BLaER1 treated with 17β-estradiol and CSF1 and Interleukin-3, amounts not matched to agents 10 nM and 100 nM (cell line): ENCODE measurements around the gene BRMS1L.
"Not testable (repeated sequence)": the region's sequence is repeated elsewhere in the genome, so short reads cannot be mapped to it uniquely, and the experiment has no call there.

Source experiments
- H3K27ac ChIP-seq, 11 experiments: shearing (Covaris generic); formaldehyde crosslinking; 2 replicates each; pipeline ENCODE4 v1.8.1; 2022
- H3K27me3 ChIP-seq, 11 experiments: shearing (Covaris generic); formaldehyde crosslinking; 2 replicates each; pipeline ENCODE4 v1.8.1; 2022
- H3K36me3 ChIP-seq, 11 experiments: shearing (Covaris generic); formaldehyde crosslinking; 2 replicates each; pipeline ENCODE4 v1.8.1; 2022
- H3K4me1 ChIP-seq, 10 experiments: shearing (Covaris generic); formaldehyde crosslinking; 2 replicates each; pipeline ENCODE4 v1.8.1; 2022
- H3K4me2 ChIP-seq, 11 experiments: shearing (Covaris generic); formaldehyde crosslinking; 2 replicates each; pipeline ENCODE4 v1.8.1; 2022
- H3K4me3 ChIP-seq, 10 experiments: shearing (Covaris generic); formaldehyde crosslinking; 2 replicates each; pipeline ENCODE4 v1.8.1; 2022
- H3K9ac ChIP-seq, 11 experiments: shearing (Covaris generic); formaldehyde crosslinking; 2 replicates each; pipeline ENCODE4 v1.8.1; 2022
- H3K9me3 ChIP-seq, 11 experiments: shearing (Covaris generic); formaldehyde crosslinking; replicated peaks in 1 of 11; 2 replicates each; pipeline ENCODE4 v1.8.1; 2022
- H4K20me1 ChIP-seq, 11 experiments: shearing (Covaris generic); formaldehyde crosslinking; 2 replicates each; pipeline ENCODE4 v1.8.1; 2022
- Cebpa-rat ChIP-seq, 11 experiments: shearing (Covaris generic); IDR thresholded peaks; 2 replicates each; pipeline ENCODE4 v1.8.1; 2022

Gene BRMS1L

DNA sequence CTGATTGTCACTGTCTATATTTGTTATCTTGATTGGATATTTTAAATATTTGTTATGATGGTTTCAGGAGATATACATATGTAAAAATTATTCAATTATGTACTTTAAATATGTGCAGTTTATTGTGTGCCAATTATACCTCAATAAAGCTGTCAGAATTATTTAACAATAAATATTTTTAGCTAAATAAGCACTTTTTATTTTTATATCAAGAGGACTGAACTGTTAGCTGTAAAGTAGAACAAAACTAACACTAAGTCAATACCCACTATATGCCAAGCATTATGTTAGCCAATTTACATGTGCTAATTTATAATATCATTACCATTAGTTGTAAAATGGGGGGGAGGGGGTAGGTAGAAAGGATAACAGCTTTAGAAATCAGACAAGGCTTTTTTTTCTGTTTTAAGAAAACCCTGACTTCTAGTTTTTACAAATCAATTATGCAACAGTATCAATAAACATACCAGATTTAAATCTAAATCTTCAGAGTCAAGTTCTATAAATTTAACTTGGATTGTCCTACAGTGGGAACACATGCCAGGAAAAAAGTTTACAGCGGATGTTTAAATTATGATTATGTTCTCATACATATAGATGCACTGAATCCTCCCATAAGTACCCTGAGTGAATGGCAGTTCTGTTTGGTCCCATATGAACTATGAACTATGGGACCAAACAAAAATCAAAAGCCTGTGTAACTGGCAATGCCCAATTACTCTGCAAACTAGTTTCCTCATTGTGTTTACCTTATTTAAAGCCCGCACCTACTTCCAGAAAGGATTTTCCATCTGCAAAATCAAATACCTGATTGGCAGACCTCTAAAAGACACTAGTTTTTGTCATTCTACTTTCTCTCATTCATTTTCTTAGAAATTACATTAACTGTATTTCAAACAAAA is 19.9 kb upstream of the BRMS1L start:
- TF ChIP-seq Cebpa-rat (IDR thresholded peaks at IDR 0.05): no peak
- peaks cover 13 to 27% (median 19%) of the 10 kb centered on the region in 10 experiments for H3K4me1 ChIP-seq
- H3K27me3 ChIP-seq: no peaks in the 10 kb centered on the region
- no peak overlapping the region; a peak in 1 of 22 replicates for H3K9ac ChIP-seq
- H4K20me1 ChIP-seq: peaks cover 0 to 26% (median 6%) of the 10 kb centered on the region in 11 experiments; a peak in 7 of 22 replicates
- no peak overlapping the region for H3K4me3 ChIP-seq
- peaks cover 0 to 11% (median 0%) of the 10 kb centered on the region in 11 experiments; a peak in 1 of 22 replicates for H3K36me3 ChIP-seq
- peak overlapping the region in 7 of 11 experiments; percentile 12 to 92 (median 77); a peak in 6 of 22 replicates for H3K4me2 ChIP-seq
- no peak overlapping the region for H3K27ac ChIP-seq
- no peaks in the 10 kb centered on the region for H3K9me3 ChIP-seq

DNA sequence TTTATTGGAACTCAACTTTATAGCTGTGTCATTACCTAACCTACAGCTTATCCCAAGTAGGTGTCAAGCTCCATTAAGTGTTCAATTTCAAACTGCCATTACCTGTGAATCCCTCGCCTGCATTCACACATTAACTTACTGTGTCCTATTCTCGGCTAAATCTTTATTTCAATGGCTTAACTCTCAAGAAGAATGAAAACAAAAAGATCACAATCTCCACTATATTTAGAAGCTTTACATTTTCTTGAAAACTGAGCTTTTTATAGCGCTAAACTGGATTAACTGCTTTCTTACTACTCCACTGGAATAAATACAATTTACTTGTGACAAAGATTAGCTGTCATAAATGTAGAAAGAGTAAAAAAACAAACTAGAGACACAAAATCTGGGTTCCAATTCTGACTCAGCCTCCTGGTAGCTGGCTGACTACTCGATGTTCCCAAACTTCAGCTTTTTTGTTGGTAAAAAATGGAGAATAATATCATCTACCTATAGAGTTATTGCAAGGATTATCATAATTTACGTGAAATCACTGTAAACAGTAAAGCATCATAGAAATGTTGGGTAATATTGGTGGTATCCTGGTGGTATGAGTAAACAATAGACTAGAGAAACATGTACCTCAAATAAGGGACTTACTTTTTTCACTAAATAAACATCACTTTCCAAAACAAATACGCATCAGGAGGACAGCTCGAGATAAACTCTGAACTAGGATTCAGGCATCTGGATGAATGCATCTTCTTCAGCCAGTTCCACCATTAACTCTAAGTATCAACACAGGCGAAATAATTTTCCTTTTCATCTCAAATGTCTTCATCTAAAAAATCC is 18.8 kb upstream of the BRMS1L start:
- Histone ChIP-seq H3K27me3 (no peaks in the 10 kb centered on the region), H3K4me1 (peaks cover 13 to 27% (median 19%) of the 10 kb centered on the region in 10 experiments), H4K20me1 (peaks cover 0 to 26% (median 6%) of the 10 kb centered on the region in 11 experiments; a peak in 6 of 22 replicates), H3K9ac (peak overlapping the region in 3 of 11 experiments; percentile 84 to 91 (median 86); a peak in 3 of 22 replicates), H3K27ac (no peak overlapping the region), H3K36me3 (peaks cover 0 to 11% (median 0%) of the 10 kb centered on the region in 11 experiments; a peak in 1 of 22 replicates), H3K9me3 (peaks cover 0 to 3% (median 0%) of the 10 kb centered on the region in 11 experiments; a peak in 1 of 22 replicates), H3K4me2 (peak overlapping the region; percentile 77 to 92 (median 87)), H3K4me3 (peak overlapping the region; percentile 72 to 91 (median 80); a peak in 18 of 20 replicates)
- no peak for TF ChIP-seq Cebpa-rat (IDR thresholded peaks at IDR 0.05)

DNA sequence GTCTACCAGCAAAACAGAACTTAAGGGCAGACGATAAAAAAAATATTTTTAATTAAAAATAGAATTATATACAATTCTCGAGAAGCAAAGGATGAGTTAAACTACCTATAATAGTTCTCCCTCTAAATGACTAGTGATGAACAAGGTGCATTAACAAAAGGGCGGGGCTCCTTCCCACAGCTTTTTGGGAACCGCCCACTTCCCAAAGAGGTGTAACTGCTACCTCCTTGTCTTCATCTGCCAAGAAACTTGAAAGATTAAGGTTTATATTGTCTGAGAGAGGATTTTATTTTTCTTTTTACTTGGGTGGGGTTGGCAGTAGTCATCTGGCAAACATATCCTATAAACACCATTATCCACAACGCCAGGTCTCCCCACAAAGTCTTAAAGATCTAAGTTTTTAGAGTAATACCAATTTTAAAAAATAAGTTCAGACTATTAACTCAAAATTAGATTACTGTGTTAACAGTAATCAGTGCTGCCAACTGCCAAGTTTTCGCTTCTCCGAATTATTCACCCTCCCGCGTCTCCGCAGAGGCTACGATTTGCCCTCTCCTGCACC is 18.0 kb upstream of the BRMS1L start:
- H4K20me1 ChIP-seq: peaks cover 0 to 21% (median 6%) of the 10 kb centered on the region in 11 experiments; a peak in 6 of 22 replicates
- H3K4me3 ChIP-seq: peak overlapping the region; percentile 72 to 91 (median 80)
- H3K27me3 ChIP-seq: no peaks in the 10 kb centered on the region
- H3K9ac ChIP-seq: peak overlapping the region; percentile 82 to 91 (median 84)
- H3K4me1 ChIP-seq: peaks cover 13 to 27% (median 19%) of the 10 kb centered on the region in 10 experiments
- H3K36me3 ChIP-seq: peaks cover 0 to 5% (median 0%) of the 10 kb centered on the region in 11 experiments; a peak in 1 of 22 replicates
- H3K4me2 ChIP-seq: peak overlapping the region; percentile 77 to 92 (median 87)
- no peak for TF ChIP-seq Cebpa-rat (IDR thresholded peaks at IDR 0.05)
- H3K27ac ChIP-seq: peak overlapping the region; percentile 78 to 86 (median 82)
- H3K9me3 ChIP-seq: peaks cover 0 to 4% (median 0%) of the 10 kb centered on the region in 11 experiments; a peak in 1 of 22 replicates

DNA sequence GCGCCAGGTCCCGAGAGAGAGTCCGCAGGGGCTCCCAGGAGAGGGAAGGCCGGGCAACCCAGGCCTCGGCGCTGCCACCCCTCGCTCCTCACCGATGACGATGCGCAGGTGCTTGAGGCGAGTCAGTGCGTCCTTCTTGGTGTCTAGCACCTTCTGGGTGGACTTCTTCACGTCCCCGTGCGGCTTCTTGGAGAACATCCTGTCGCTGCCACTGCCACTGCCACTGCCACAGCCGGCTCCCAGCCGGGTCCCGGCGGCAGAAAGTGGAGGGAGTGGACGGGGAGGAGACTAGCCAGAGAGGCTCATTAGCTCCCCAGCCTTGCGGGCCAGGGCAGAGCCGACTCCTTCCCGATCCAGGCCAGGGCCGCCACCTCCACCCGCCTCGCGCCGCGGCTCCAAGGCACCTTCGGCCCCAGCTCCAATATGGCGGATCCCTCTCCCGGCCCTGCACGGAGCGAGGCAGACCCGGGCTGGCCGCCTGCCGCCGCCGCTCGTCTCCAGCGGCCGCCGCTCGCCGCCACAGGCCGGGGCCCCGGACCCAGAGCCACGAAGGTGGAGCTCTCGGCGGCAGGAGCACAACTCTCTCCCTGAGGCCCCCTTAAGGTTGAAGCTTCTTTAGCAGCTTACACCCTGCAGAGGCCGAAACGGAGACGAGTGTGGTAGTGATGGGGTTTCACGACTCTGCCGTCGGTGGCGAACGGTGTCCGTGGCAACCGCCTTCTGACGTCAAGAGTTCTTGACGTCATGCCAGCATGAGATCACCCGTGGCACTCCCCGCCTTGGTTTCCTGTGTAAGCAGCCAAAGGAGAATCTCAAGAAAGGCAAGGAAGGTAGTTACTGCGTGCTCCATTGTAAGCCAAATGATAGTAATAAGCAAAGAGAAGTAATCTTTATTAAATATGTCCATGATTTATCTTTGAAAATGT is 17.2 kb upstream of the BRMS1L start, which contains the start of gene RALGAPA1:
Gene RALGAPA1 (minus strand): TSS at position 658 of the 926 bp plus-strand sequence. CDS start 460 bp downstream, at position 198.
- peak within 1 kb of the TSS; percentile 72 to 91 (median 80) for H3K4me3 ChIP-seq
- peaks cover 13 to 27% (median 19%) of the 10 kb centered on the region in 10 experiments for H3K4me1 ChIP-seq
- H3K27me3 ChIP-seq: not testable (repeated sequence)

DNA sequence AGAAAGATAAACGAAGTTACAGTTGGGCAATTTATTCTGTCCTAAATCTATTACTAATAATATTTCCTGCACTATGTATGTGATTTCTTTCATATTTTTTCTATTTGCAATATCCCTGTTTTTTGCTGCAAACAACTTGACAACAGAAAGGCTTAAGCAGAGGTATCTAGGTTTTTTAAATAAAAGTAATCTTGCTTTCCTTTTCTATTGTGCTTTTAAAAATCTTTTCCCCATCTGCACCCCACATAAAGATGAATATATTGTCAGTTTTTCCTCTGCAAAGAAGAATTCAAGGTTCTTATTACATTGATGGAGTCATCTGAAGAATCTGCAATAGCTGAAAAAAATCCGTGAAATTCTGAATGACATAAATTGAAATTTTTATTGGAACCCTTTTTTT is 16.5 kb upstream of the BRMS1L start:
- H3K4me3 ChIP-seq: peak overlapping the region; percentile 72 to 91 (median 80); a peak in 16 of 20 replicates
- peaks cover 0 to 4% (median 0%) of the 10 kb centered on the region in 11 experiments; a peak in 1 of 22 replicates for H3K9me3 ChIP-seq
- no peak overlapping the region; a peak in 1 of 22 replicates for H3K9ac ChIP-seq
- peak overlapping the region in 2 of 11 experiments; percentile 79 to 82; a peak in 3 of 22 replicates for H3K27ac ChIP-seq
- H3K4me2 ChIP-seq: peak overlapping the region in 9 of 11 experiments; percentile 3 to 92 (median 34); a peak in 13 of 22 replicates
- no peaks in the 10 kb centered on the region for H3K27me3 ChIP-seq
- no peak for TF ChIP-seq Cebpa-rat (IDR thresholded peaks at IDR 0.05)
- no peaks in the 10 kb centered on the region; a peak in 1 of 22 replicates for H3K36me3 ChIP-seq
- H4K20me1 ChIP-seq: peaks cover 0 to 21% (median 6%) of the 10 kb centered on the region in 11 experiments; a peak in 6 of 22 replicates
- H3K4me1 ChIP-seq: peaks cover 13 to 27% (median 19%) of the 10 kb centered on the region in 10 experiments

More for the DNA sequence above, 17.2 kb upstream of the BRMS1L start, which contains the start of gene RALGAPA1:
- Histone ChIP-seq H3K9ac (peak within 1 kb of the TSS; percentile 82 to 91 (median 84)), H3K27ac (peak within 1 kb of the TSS; percentile 78 to 86 (median 82)), H3K4me2 (peak within 1 kb of the TSS; percentile 77 to 92 (median 87)), H4K20me1 (peaks cover 0 to 21% (median 6%) of the 10 kb centered on the region in 11 experiments; a peak in 6 of 22 replicates)
- H3K36me3 ChIP-seq, H3K9me3 ChIP-seq: not testable (repeated sequence)

DNA sequence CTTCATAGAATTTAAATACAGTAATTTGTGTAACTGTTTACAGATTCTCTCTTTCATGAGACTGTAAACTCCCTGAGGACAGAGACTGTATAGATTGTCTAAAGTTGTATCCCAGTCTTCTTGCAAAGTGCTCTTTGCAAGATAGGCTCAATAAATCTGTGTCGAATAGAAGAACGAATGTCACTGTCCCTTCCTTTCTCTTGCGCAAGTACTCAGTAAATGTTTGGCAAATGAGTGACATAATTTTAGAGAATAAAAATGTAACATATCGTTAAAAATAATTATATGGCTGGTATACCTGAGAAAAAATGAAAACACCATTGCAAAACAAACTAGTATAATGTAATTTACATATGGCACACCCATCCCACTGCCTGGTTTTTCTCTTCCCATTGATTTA is 15.2 kb upstream of the BRMS1L start:
- no peak overlapping the region for H3K4me2 ChIP-seq
- no peaks in the 10 kb centered on the region for H3K36me3 ChIP-seq
- peaks cover 0 to 4% (median 0%) of the 10 kb centered on the region in 11 experiments; a peak in 1 of 22 replicates for H3K9me3 ChIP-seq
- H3K4me3 ChIP-seq: no peak overlapping the region
- H4K20me1 ChIP-seq: peaks cover 0 to 21% (median 6%) of the 10 kb centered on the region in 11 experiments; a peak in 5 of 22 replicates
- H3K27ac ChIP-seq: no peak overlapping the region
- H3K4me1 ChIP-seq: peaks cover 13 to 27% (median 19%) of the 10 kb centered on the region in 10 experiments
- H3K9ac ChIP-seq: no peak overlapping the region
- TF ChIP-seq Cebpa-rat (IDR thresholded peaks at IDR 0.05): no peak
- H3K27me3 ChIP-seq: no peaks in the 10 kb centered on the region

DNA sequence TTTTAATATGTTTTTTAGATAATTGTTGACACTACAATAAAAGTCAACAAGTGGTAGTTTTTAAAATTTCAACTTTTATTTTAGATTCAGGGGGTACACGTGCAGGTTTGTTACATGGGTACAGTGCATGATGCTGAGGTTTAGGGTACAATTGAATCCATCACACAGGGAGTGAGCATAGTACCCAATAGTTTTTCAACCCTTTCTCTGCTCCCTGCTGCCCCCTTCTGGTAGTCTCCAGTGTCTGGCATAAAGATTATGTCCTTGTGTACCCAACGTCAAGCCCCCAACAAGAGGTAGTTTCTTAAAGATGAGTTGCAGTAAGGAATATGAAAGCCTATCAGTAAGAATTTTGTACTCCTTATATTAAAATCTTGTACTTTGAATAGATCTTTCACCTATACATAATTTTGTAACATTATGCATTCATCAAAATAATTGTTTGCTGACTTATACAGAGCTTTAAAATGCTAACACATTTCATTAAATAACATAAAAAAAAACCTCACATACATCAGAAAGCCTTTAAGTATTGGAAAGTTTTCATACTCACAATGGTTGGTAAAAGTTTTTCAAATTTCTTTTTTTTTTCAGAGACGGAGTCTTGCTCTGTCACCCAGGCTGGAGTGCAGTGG is 11.7 kb upstream of the BRMS1L start:
- Histone ChIP-seq H3K4me1 (peaks cover 0 to 5% (median 0%) of the 10 kb centered on the region in 10 experiments; a peak in 1 of 20 replicates), H4K20me1 (no peaks in the 10 kb centered on the region)

More for the DNA sequence above, 11.7 kb upstream of the BRMS1L start:
- no peak overlapping the region for H3K4me2 ChIP-seq
- H3K4me3 ChIP-seq: no peak overlapping the region
- H3K36me3 ChIP-seq: no peaks in the 10 kb centered on the region
- no peak overlapping the region for H3K27ac ChIP-seq
- no peak overlapping the region for H3K9ac ChIP-seq
- no peaks in the 10 kb centered on the region for H3K27me3 ChIP-seq
- peaks cover 0 to 4% (median 0%) of the 10 kb centered on the region in 11 experiments; a peak in 1 of 22 replicates for H3K9me3 ChIP-seq
- TF ChIP-seq Cebpa-rat (IDR thresholded peaks at IDR 0.05): no peak
